Neural cell (in vitro differentiated cells): ENCODE measurements around the gene RNASE9. TPM values are rescaled to one million over a fixed set of nuclear protein-coding genes. Genes with fewer than 3 reads are reported as not detected.
"Not testable (repeated sequence)": the region's sequence is repeated elsewhere in the genome, so short reads cannot be mapped to it uniquely, and the experiment has no call there.

Experiments
- H2AFZ ChIP-seq: fragments of 200-600, 300-800 bp; sonication (generic), shearing (Covaris generic); 2 replicates; pipeline ENCODE4 v1.6.0; 2014; ENCODE audit warnings: low read depth, mild to moderate bottlenecking, antibody characterized with exemption, low read length, moderate library complexity
- H3F3A ChIP-seq: fragments of 200-600 bp; shearing (Covaris generic); 2 replicates; pipeline ENCODE4 v1.6.1; 2016; ENCODE audit warnings: mild to moderate bottlenecking, moderate library complexity, mixed read lengths, antibody characterized with exemption, low read length; ENCODE audit not compliant: insufficient read depth, poor library complexity, severe bottlenecking
- H3K27ac ChIP-seq: fragments of 200-600, 300-800 bp; sonication (generic), shearing (Covaris generic); 2 replicates; pipeline ENCODE4 v1.5.1; 2014; ENCODE audit warnings: mild to moderate bottlenecking, low read length, moderate library complexity
- H3K27me3 ChIP-seq: fragments of 300-800, 200-600 bp; sonication (generic), shearing (Covaris generic); 2 replicates; pipeline ENCODE4 v1.6.0; 2014; ENCODE audit warnings: mild to moderate bottlenecking, low read depth, low read length, moderate library complexity; ENCODE audit not compliant: insufficient read depth
- H3K36me3 ChIP-seq: fragments of 300-800, 200-600 bp; sonication (generic), shearing (Covaris generic); 2 replicates; pipeline ENCODE4 v1.5.1; 2014; ENCODE audit warnings: mild to moderate bottlenecking, antibody characterized with exemption, low read length, moderate library complexity; ENCODE audit not compliant: insufficient read depth
- H3K4me2 ChIP-seq: fragments of 300-800, 200-600 bp; sonication (generic), shearing (Covaris generic); 2 replicates; pipeline ENCODE4 v1.6.0; 2014; ENCODE audit warnings: mild to moderate bottlenecking, low read length
- H3K4me3 ChIP-seq: fragments of 300-800, 200-600 bp; sonication (generic), shearing (Covaris generic); 2 replicates; pipeline ENCODE4 v1.5.1; 2014; ENCODE audit warnings: mild to moderate bottlenecking, low read length, moderate library complexity
- H3K79me2 ChIP-seq: fragments of 200-600 bp; shearing (Covaris generic); replicated peaks from 2 replicates; pipeline ENCODE4 v1.6.0; 2014; ENCODE audit warnings: mild to moderate bottlenecking, low read length, moderate library complexity; ENCODE audit not compliant: insufficient read depth
- H3K9ac ChIP-seq: fragments of 300-800, 200-600 bp; sonication (generic), shearing (Covaris generic); 2 replicates; pipeline ENCODE4 v1.6.1; 2016; ENCODE audit warnings: mild to moderate bottlenecking, low read length, mixed read lengths
- H3K9me2 ChIP-seq: fragments of 200-600 bp; shearing (Covaris generic); 2 replicates; pipeline ENCODE4 v1.6.1; 2016; ENCODE audit warnings: mild to moderate bottlenecking, low read length, mixed read lengths; ENCODE audit not compliant: insufficient read depth
- H3K9me3 ChIP-seq: fragments of 200-600, 300-800 bp; sonication (generic), shearing (Covaris generic); 2 replicates; pipeline ENCODE4 v1.6.1; 2016; ENCODE audit warnings: mild to moderate bottlenecking, mixed run types, low read length, moderate library complexity, mixed read lengths
- H4K20me1 ChIP-seq: fragments of 200-600 bp; shearing (Covaris generic); 2 replicates; pipeline ENCODE4 v1.6.1; 2016; ENCODE audit warnings: mild to moderate bottlenecking, mixed run types; ENCODE audit not compliant: insufficient read depth
- CTCF ChIP-seq: fragments of 450-650 bp; IDR thresholded peaks from 2 replicates; pipeline ENCODE4 v1.5.1; 2014; ENCODE audit warnings: antibody characterized with exemption, mild to moderate bottlenecking, moderate library complexity; ENCODE audit not compliant: poor library complexity, severe bottlenecking
- EP300 ChIP-seq: fragments of 450-650 bp; conservative IDR thresholded peaks from 2 replicates; pipeline ENCODE4 v1.6.1; 2014; ENCODE audit warnings: antibody characterized with exemption, mild to moderate bottlenecking, moderate library complexity; ENCODE audit not compliant: poor library complexity, severe bottlenecking
- EZH2 ChIP-seq: fragments of 200-600, 300-800 bp; shearing (Covaris generic), sonication (generic); IDR thresholded peaks from 2 replicates; pipeline ENCODE4 v1.6.1; 2014; ENCODE audit warnings: antibody characterized with exemption, low read length, borderline replicate concordance, mild to moderate bottlenecking; ENCODE audit not compliant: insufficient read depth, poor library complexity, severe bottlenecking
- MXI1 ChIP-seq: fragments of 450-650 bp; conservative IDR thresholded peaks from 2 replicates; pipeline ENCODE4 v1.6.1; 2014; ENCODE audit warnings: antibody characterized with exemption, mild to moderate bottlenecking; ENCODE audit not compliant: poor library complexity, severe bottlenecking
- POLR2AphosphoS5 ChIP-seq: IDR thresholded peaks from 2 replicates; pipeline ENCODE4 v1.6.1; 2012
- RAD21 ChIP-seq: fragments of 450-650 bp; conservative IDR thresholded peaks from 2 replicates; pipeline ENCODE4 v1.6.1; 2014; ENCODE audit warnings: antibody characterized with exemption, mild to moderate bottlenecking, moderate library complexity
- REST ChIP-seq: IDR thresholded peaks from 2 replicates; pipeline ENCODE4 v1.6.1; 2012; ENCODE audit warnings: borderline replicate concordance
- SMC3 ChIP-seq: fragments of 450-650 bp; conservative IDR thresholded peaks from 2 replicates; pipeline ENCODE4 v1.6.1; 2014; ENCODE audit warnings: antibody characterized with exemption, mild to moderate bottlenecking, moderate library complexity; ENCODE audit not compliant: poor library complexity
- TAF1 ChIP-seq: IDR thresholded peaks from 2 replicates; pipeline ENCODE4 v1.6.1; 2012; ENCODE audit warnings: low read depth
- polyA plus RNA-seq: library from polyadenylated mRNA; depleted of rRNA; stranded (reverse); fragments of >200 nt; gene quantifications from 2 replicates; pipeline ENCODE4 v1.2.3, GENCODE V29; 2014

The RNASE9 gene
- polyA plus RNA-seq, 1 donor from 2014 or later: not detected

GRCh38 chr14:20578325-20578724 is 17.5 kb upstream of the RNASE9 start:
- no peaks in the 10 kb centered on the region for H3K79me2 ChIP-seq
- H3K9ac ChIP-seq: no peak overlapping the region
- no peaks in the 10 kb centered on the region for H4K20me1 ChIP-seq
- H3F3A ChIP-seq: no peaks in the 10 kb centered on the region
- H3K9me3 ChIP-seq: no peaks in the 10 kb centered on the region
- no peak overlapping the region for H3K4me3 ChIP-seq
- H3K27me3 ChIP-seq: no peaks in the 10 kb centered on the region
- H3K9me2 ChIP-seq: no peaks in the 10 kb centered on the region
- no peak overlapping the region for H3K4me2 ChIP-seq
- H3K27ac ChIP-seq: no peak overlapping the region
- TF ChIP-seq EP300 (no peak), SMC3 (no peak), TAF1 (no peak), EZH2 (no peak), REST (no peak), RAD21 (no peak), MXI1 (no peak), CTCF (no peak), POLR2AphosphoS5 (no peak)
- no peaks in the 10 kb centered on the region for H3K36me3 ChIP-seq
- H2AFZ ChIP-seq: no peak overlapping the region

DNA sequence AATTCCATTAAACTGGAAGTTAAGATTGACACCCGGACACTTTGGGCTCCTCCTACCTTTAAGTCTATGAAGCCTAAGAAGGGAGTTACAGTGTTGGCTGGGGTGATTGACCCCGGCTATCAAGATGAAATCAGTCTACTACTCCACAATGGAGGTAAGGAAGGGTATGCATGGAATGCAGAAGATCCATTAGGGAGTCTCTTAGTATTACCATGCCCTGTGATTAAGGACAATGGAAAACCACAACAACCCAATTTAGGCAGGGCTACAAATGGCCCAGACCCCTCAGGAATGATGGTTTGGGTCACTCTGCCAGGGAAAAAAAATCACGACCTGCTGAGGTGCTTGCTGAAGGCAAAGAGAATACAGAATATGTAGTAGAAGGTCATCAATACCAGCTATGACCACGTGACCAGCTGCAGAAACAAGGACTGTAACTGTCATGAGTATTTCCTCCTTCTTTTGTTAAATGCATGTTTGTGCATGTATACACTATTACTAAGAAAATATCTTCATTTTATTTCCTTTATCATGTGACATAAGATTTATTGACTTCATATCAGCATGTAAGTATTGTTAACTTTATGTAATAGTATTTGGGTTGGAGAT is 11.6 kb upstream of the RNASE9 start:
- not testable (repeated sequence) for H3K9me2 ChIP-seq, H3F3A ChIP-seq, H4K20me1 ChIP-seq, H3K36me3 ChIP-seq, H3K27me3 ChIP-seq, H3K9ac ChIP-seq, H3K27ac ChIP-seq, H3K9me3 ChIP-seq, H2AFZ ChIP-seq, H3K4me2 ChIP-seq, H3K4me3 ChIP-seq, H3K79me2 ChIP-seq

- not testable (repeated sequence) for H3K79me2 ChIP-seq, H3K9ac ChIP-seq, H3K4me3 ChIP-seq, H3K9me3 ChIP-seq, H3K27ac ChIP-seq, H3K36me3 ChIP-seq, H2AFZ ChIP-seq, H3K27me3 ChIP-seq, H3K4me2 ChIP-seq, H3F3A ChIP-seq, H3K9me2 ChIP-seq, H4K20me1 ChIP-seq
Observed at GRCh38 chr14:20570720-20571119, 9.9 kb upstream of the RNASE9 start.

GRCh38 chr14:20569865-20570264 is 9.0 kb upstream of the RNASE9 start:
- H2AFZ ChIP-seq, H3K79me2 ChIP-seq, H3K9ac ChIP-seq, H3K4me3 ChIP-seq, H3K36me3 ChIP-seq, H3K9me2 ChIP-seq, H3F3A ChIP-seq, H3K27ac ChIP-seq, H3K27me3 ChIP-seq, H3K9me3 ChIP-seq, H3K4me2 ChIP-seq, H4K20me1 ChIP-seq: not testable (repeated sequence)
